Activated T-cell treated with anti-CD3 and anti-CD28 coated beads, Interleukin-2, amount 50 U/mL, for 4 hours (primary cell): ENCODE data around the gene AGBL5. TPM values are rescaled to one million over a fixed set of nuclear protein-coding genes. Genes with fewer than 3 reads are reported as not detected.
"Not testable (repeated sequence)": the region's sequence is repeated elsewhere in the genome, so short reads cannot be mapped to it uniquely, and the experiment has no call there.

Source experiments
- ATAC-seq, 2 donors: fragments of 200-7000 bp; cut with Tn5 transposase; one replicate each; pipeline ENCODE4 v1.10.0; 2021
- DNase-seq: peaks from one replicate; pipeline ENCODE4 v3.0.0-alpha.2; 2020
- H3K27me3 Mint-ChIP-seq: one replicate; pipeline ENCODE4 v1.8.0; 2021; ENCODE audit warnings: low read depth, mixed read lengths
- H3K36me3 Mint-ChIP-seq: one replicate; pipeline ENCODE4 v1.8.0; 2022; ENCODE audit warnings: mixed read lengths; ENCODE audit not compliant: insufficient read depth
- H3K4me1 Mint-ChIP-seq: one replicate; pipeline ENCODE4 v1.8.0; 2021; ENCODE audit warnings: low read depth, mixed read lengths
- H3K4me3 Mint-ChIP-seq: one replicate; pipeline ENCODE4 v1.8.0; 2021; ENCODE audit warnings: mild to moderate bottlenecking, moderate library complexity, mixed read lengths
- H3K9me3 Mint-ChIP-seq: one replicate; pipeline ENCODE4 v1.8.0; 2021; ENCODE audit warnings: mixed read lengths
- total RNA-seq, 3 donors: library from RNA; stranded (reverse); gene quantifications; one replicate each; pipeline ENCODE4 v1.2.1, GENCODE V29; 2021

Gene AGBL5
- total RNA-seq, 3 donors from 2014 or later = 6.5 to 11.2 (median 9.2) TPM

DNA sequence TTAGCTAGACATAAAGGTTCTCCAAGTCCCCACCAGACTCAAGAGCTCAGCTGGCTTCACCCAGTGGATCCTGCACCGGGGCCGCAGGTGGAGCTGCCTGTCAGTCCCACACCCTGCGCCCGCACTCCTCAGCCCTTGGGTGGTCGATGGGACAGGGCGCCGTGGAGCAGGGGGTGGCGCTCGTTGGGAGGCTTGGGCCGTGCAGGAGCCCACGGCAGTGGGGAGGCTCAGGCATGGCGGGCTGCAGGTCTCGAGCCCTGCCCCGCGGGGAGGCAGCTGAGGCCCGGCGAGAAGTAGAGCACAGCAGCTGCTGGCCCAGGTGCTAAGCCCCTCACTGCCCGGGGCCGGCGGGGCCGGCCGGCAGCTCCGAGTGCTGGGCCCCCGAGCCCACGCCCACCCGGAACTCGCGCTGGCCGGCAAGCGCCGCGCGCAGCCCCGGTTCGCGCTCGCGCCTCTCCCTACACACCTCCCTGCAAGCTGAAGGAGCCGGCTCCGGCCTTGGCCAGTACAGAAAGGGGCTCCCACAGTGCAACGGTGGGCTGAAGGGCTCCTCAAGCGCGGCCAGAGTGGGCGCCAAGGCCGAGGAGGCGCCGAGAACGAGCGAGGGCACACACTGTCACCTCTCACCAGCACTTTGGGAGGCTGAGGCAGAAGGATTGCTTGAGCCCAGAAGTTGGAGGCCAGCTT lies 60.1 kb downstream of the AGBL5 start:
- not testable (repeated sequence) for H3K9me3 Mint-ChIP-seq, ATAC-seq, H3K36me3 Mint-ChIP-seq, DNase-seq, H3K4me1 Mint-ChIP-seq, H3K4me3 Mint-ChIP-seq, H3K27me3 Mint-ChIP-seq

DNA sequence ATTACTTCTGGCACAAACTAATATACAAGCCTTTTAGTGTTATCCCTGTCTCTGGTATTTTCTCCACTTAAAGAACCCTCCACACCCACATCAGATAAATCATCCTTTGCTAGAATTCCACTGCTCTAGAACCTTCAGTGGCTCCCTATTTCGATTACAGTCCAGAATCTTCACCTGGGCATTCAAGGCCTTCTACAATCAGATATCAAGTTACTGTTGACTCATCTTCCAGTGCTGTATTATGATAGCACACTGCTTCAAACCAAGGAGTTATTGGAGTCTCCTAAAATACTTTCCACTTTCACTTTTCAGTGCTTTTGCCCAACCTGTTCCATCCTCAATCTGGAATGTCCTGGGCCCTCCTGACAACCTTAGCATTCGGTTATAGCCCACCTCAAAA lies 64.1 kb downstream of the AGBL5 start:
- Mint-ChIP-seq H3K9me3 (no peaks in the 10 kb centered on the region), H3K4me1 (peaks cover 10% of the 10 kb centered on the region), H3K36me3 (no peaks in the 10 kb centered on the region), H3K4me3 (no peak overlapping the region), H3K27me3 (peaks cover 29% of the 10 kb centered on the region)
- DNase-seq (no peak), ATAC-seq (no peak)

DNA sequence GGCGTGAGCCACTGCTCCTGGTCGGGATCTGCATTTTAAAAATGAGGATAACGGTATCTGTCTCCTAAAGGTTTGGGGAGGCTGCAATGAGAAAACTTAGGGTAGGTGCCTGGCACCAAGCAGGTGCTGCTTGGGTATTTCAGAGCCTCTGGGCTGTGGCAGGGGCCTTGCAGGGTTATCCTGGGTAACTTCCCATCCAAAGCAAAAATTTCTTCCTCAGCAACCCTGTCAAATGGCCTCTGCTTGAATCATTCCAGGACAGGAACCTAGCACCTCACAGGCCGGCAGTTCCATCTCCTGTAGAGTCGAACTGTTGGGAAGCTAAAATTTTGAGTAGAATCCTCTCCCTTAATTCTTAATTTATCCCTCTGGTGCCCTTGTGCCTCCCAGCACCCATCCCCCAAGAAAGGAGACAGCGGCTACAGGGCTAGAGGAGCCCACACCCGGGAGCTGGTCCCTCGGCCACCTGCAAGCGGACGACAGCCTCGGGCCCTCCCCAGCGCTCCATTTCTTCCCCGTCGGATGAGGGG lies 66.6 kb downstream of the AGBL5 start:
- Mint-ChIP-seq H3K4me1 (peaks cover 16% of the 10 kb centered on the region), H3K9me3 (no peaks in the 10 kb centered on the region), H3K27me3 (peaks cover 32% of the 10 kb centered on the region), H3K4me3 (peak overlapping the region; percentile 54), H3K36me3 (no peaks in the 10 kb centered on the region)
- ATAC-seq (no peak), DNase-seq (no peak)

DNA sequence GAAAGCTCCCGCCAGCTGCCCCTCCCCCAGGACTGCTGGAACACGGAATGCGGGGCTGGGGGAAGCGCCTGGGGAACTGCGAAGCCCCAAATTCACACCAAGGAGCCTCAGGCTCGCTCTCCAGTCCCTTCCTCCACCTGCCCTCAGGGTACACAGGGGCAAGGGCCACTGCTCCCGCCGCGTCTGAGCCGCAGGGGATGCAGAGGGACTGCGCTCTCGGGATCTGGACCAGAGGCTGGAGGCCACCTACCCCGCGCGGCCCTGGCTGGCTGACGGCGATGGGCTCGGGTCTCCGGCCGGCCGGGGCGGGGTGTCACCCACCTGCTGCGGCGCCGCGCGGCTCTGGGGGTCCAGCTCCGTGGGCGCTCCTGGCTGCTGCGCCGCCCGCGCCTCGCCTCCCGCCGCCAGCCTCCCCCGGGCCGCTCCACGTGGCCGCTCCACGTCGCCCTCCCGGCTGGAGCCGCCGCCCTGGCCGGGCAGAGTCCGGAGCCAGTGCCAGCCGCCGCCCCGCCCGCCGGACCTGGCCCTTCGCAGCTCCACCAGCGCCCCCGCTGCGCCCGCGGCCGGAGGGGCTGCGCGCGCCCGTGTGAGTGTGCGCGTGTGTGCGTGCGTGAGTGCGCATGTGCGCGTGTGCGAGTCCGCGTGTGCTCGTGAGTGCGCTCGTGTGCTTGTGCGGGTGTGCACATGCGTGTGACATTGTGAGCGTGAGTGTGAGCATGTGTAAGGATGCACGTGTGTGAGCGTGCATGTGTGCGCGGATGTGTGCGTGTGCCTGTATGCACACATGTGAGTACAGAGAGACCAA lies 67.3 kb downstream of the AGBL5 start, which contains the start of gene CGREF1:
CGREF1 (minus strand) TSS at position 604 of the 805 bp plus-strand sequence. CDS start 14,762 bp downstream, outside the sequence.
- DNase-seq (no peak), ATAC-seq (peak; percentile 32 to 47)
- Mint-ChIP-seq H3K4me1 (peaks cover 20% of the 10 kb centered on the region), H3K36me3 (no peaks in the 10 kb centered on the region), H3K27me3 (peaks cover 32% of the 10 kb centered on the region), H3K4me3 (peak within 1 kb of the TSS; percentile 77), H3K9me3 (no peaks in the 10 kb centered on the region)

DNA sequence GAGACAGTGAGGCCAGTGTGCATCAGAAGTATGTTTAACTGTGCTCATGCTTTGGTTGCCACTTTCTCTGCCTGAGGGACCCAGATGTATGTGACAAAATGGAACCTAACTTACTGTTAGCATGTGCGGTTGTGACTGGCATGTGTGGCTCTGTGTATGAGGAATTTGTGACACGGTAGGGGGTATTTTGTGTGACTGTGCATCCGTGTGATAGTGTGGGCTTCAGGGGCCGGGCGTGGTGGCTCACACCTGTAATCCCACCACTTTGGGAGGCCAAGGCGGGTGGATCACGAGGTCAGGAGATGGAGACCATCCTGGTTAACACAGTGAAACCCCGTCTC lies 67.8 kb downstream of the AGBL5 start:
- DNase-seq, H3K9me3 Mint-ChIP-seq, ATAC-seq, H3K36me3 Mint-ChIP-seq: not testable (repeated sequence)
- Mint-ChIP-seq H3K27me3 (peaks cover 32% of the 10 kb centered on the region), H3K4me3 (peak overlapping the region; percentile 77), H3K4me1 (peaks cover 23% of the 10 kb centered on the region)

Other genes starting within 250 kb of the AGBL5 start
- not detected for gene DPYSL5, start 203.5 kb upstream of the AGBL5 start, total RNA-seq
- 1 to 10 TPM; 3.7 to 4.3 (median 3.8) TPM for gene MAPRE3, start 81.0 kb upstream of the AGBL5 start, total RNA-seq
- 10 to 100 TPM; 59.0 to 71.3 (median 60.4) TPM for gene TMEM214, start 18.7 kb upstream of the AGBL5 start, total RNA-seq
- 100 to 1,000 TPM; 225 to 244 (median 229) TPM for gene OST4, start 20.0 kb downstream of the AGBL5 start, total RNA-seq
- 1 to 10 TPM in 2 of 3 donors, under 1 TPM in 1; 0.76 to 1.4 (median 1.3) TPM for gene EMILIN1, start 26.9 kb downstream of the AGBL5 start, total RNA-seq
- 10 to 100 TPM in 1 of 3 donors, 1 to 10 TPM in 2; 5.2 to 10.7 (median 5.5) TPM for gene KHK, start 35.1 kb downstream of the AGBL5 start, total RNA-seq
- 1 to 10 TPM; 2.6 to 7.3 (median 2.7) TPM for gene CGREF1, start 67.5 kb downstream of the AGBL5 start, total RNA-seq
- not detected for gene ABHD1, start 72.1 kb downstream of the AGBL5 start, total RNA-seq
- gene PREB, start 83.0 kb downstream of the AGBL5 start, total RNA-seq = 100 to 1,000 TPM in 2 of 3 donors, 10 to 100 TPM in 1; 98.0 to 119 (median 106) TPM
- not detected for gene PRR30, start 87.7 kb downstream of the AGBL5 start, total RNA-seq
- gene TCF23, start 97.3 kb downstream of the AGBL5 start, total RNA-seq = not detected
- 10 to 100 TPM; 84.1 to 91.7 (median 85.1) TPM for gene ATRAID, start 160.4 kb downstream of the AGBL5 start, total RNA-seq
- 100 to 1,000 TPM; 128 to 143 (median 141) TPM for gene SLC5A6, start 160.6 kb downstream of the AGBL5 start, total RNA-seq
- gene CAD, start 165.7 kb downstream of the AGBL5 start, total RNA-seq = 100 to 1,000 TPM; 162 to 201 (median 185) TPM
- gene SLC30A3, start 211.4 kb downstream of the AGBL5 start, total RNA-seq = under 1 TPM; 0.15 to 0.43 (median 0.18) TPM
- gene DNAJC5G, start 223.8 kb downstream of the AGBL5 start, total RNA-seq = not detected
- under 1 TPM; 0.21 to 0.40 (median 0.22) TPM for gene TRIM54, start 230.8 kb downstream of the AGBL5 start, total RNA-seq